GM19468 (cell line): ENCODE data around the gene MEX3C.

ENCODE experiments used
- ATAC-seq: cut with Tn5 transposase; IDR thresholded peaks from one replicate; pipeline ENCODE4 v1.9.1; 2021; ENCODE audit warnings: mild to moderate bottlenecking, moderate library complexity, moderate number of reproducible peaks; ENCODE audit not compliant: unreplicated experiment; ENCODE audit errors: extremely low read depth

The MEX3C gene

DNA sequence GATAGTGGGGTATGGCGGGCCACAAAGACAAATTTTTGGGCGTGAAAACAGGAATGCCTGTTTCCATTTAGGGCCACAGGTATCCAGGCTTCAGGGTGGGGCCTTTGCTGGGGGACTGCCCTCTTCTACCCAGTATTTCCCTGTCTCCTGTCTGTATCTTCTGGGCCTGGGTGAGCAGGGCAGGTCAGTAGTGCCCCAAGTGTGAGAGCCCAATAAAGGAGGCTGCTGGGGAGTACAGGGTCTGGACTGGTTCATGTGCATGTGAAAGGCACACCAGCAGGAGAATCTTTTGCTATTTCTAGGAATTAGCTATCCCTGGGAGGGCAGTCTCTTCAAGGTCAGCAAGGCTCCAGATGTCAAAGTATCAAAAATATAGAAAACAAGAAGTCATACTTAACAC lies 71.5 kb downstream of the MEX3C start:
- ATAC-seq = no peak
